Stimulated activated CD4-positive, alpha-beta T cell treated with anti-CD3 and anti-CD28 coated beads, Interleukin-2, amount 100 ng/mL, for 48 hours (primary cell): Measurements from ENCODE around the gene HPSE2.
"Not testable (repeated sequence)": the region's sequence is repeated elsewhere in the genome, so short reads cannot be mapped to it uniquely, and the experiment has no call there.

ENCODE experiments used
- DNase-seq, 2 donors: peaks; one replicate each; pipeline ENCODE4 v3.0.0-alpha.2; 2020

Gene HPSE2

DNA sequence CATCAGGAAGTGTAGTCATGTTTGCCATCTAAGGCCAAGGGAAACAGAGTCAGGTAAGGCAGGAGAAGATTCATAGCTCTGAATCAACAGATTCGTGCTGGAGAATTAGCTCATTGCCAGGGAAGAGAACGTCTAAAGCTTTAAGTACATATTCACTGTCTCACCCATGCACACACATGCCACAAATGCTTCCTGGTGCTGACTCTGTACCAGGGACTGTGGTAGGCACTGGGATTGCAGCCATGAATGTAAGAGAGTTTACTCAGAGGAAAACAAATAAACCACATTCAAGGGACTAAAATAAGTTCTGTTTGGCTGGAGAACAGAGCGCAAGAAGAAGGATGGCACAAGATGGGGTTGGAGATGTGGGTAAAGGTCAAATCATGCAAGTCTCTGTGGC, 699.1 kb downstream of the HPSE2 start:
- no peak for DNase-seq

DNA sequence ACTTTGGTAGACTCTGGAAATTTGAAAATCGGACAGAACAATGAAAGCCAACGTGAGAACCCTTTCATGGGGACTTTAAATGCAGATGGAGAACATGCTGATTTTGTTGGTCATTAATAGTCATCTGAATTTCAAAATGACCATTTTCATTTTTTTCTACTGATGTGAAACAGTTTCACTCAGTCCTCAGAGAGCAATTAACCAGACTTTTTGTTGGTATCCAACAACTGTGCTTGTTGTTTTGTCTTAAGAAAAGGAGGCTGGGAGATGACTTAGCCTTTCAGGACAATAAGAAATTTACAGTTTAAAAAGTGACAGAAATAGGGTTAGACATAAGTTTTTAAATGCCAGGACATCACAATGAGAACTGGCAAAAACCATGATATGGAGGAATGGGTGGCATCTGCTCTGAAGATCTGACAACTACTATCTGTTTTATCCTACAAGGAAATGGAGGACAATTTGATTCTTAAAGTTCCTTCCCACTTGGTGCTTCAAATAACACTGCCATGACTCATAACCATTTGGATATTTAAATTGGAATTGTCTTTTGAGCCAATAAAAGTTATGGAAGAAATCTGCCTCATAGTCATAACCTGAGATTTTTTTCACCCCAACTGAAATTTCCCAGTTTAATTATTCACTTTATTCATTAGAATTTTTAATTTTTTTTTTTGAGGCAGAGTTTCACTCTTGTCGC, 701.8 kb downstream of the HPSE2 start:
- DNase-seq: no peak

DNA sequence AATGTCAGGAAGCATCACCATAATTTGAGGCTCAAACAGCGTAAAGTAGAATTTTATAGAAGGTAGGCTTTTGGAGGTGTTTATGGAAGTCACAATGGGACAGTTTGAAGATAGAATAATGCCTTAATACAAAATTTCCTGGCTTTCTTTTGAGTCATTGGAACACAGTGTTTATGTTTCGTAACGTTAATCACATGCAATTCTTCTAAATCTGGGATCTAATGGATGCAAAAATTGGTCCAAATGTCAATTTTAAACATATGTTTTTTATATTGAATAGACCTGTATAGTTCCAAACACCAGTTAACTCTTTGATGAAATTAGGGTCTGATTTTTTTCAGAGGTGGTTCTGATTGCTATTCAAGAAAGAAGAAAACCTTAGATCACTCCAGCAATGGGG, 702.4 kb downstream of the HPSE2 start:
- no peak for DNase-seq

DNA sequence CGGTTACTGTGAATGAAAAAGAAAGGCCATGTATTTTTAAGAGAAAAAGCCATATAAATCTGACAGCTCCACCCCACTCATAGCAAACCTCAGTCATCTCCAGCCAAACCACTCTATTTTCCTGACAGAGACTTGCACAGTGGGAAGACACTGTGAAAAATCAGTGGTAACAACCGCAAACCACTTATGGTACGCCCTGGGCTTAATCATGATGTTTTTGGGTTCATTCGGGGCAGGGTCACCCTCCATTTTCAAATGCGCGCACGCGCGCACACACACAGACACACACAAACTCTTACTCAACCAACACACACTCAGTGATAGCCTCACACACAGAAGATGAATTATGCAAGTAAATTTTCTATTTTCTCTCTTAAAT, 706.9 kb downstream of the HPSE2 start:
- no peak for DNase-seq

DNA sequence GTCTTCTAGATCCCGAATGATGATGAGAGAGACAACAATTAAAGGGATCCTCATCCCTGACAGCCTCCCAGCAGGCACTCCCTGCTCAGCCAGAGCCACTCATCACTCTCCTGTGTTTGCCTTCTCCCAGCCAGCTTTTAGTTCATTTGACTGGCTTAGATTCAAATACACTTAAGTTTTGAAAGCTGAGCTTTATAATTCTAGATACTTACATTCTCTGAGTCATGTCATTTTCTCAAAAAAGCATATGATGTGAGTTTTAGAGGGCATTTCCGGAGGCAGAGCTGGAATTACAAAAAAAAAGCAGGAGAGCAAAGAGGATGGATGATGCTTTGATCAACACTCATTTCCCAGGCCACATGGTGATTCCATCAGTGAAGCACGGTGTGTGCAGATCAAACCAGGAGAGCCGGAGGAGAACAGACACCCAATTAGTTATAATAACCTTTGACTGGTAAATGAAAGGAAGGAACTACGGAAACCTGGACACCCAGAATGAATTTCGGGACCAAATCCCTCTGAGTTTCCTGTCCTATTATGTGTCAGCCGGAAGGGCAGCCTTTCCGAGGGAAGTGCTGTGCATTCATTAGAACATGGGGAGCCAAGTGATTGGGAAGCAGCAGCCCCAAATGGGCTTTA, 707.4 kb downstream of the HPSE2 start:
- DNase-seq: no peak

DNA sequence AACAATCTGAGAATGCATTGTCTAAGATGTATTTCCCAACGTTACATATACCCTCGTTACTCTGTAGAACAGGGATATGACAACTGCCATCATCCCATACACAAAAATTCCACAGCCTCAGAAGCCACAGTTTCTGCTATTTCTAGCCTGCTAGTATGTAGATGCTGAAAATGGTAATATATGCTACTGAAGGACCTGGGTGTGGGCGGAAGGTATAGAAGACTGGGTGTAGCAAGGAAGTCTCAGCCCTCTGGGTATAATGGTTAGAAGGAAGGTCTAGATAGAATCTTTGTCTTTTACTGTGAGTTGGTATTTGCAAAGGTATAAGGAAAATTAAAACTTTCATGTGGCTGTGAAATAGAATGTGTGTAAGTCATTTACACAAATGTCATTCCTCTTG, 709.7 kb downstream of the HPSE2 start:
- DNase-seq: no peak

DNA sequence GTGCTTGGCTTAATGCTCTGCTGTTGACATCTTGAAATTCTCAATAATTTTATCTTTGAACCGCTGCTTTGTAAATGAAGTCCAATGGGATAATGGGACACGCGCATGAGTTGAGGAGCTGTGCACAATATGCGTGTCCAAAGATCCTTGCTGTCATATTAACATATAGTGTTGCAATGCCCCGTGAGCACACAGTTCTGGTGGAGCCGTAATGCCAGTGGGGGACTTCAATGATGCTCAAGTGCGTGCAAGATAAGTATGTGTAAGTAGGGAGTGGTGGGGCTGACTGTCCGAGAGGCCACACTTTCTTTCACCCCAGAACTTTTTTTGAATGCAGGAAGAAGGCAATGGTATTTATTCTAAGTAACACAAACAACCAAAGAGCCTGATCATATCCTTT, 711.5 kb downstream of the HPSE2 start:
- no peak for DNase-seq

DNA sequence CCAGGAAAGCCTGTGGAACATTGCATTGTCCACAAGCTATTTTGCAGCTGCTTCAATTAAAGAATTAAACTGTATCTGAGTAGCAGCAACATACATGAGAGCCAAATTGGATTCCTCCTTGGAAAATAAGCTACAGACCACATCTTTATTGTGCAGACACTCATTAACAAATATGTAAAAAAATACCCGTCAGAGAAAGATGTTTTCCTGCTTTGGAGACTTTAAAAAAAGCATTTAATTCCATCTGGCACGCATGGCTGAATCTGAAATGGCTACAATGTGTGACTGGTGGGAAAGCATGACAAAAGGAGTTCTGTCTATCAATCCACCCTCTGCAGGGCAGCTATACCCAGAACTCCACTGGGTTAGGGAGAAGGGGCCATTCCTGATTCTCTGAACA, 715.8 kb downstream of the HPSE2 start:
- DNase-seq: no peak

DNA sequence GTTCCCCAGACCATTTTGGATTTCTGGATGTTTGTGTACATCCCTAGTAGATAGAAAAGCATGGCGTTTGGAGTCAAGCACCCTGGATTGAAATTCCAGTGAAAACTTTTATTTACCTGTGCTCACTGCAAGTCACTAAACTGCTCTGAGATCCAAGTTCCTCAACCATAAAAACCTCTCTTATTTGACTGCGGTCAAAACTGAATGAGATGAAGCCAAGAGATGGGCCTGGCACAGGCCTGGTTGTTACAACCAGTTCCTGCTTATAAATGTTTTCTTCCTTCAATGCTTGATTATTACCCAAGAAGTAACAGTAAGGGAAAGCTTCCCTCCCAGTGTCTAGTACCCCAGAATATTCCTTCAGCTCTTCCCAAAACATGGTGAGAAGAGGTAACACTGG, 718.0 kb downstream of the HPSE2 start:
- no peak for DNase-seq

DNA sequence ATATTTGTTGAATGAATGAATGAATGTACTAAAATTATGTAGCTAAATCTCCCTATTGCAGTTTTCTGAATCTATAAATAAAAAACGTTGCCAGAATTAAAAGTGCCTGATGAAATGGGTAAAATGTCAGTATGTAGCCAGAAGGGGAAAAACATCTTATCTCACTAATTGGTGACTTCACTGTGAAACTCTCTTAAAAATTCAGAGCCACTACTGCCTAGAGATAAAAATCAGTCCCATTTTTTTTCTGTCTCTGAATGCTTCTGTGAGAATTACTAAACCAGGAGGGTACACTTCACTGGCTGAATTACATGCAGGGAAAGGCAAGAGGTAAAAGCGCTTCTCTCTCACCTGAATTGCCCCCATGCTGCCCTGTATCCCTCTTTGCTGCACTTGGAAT, 719.3 kb downstream of the HPSE2 start:
- DNase-seq: no peak

DNA sequence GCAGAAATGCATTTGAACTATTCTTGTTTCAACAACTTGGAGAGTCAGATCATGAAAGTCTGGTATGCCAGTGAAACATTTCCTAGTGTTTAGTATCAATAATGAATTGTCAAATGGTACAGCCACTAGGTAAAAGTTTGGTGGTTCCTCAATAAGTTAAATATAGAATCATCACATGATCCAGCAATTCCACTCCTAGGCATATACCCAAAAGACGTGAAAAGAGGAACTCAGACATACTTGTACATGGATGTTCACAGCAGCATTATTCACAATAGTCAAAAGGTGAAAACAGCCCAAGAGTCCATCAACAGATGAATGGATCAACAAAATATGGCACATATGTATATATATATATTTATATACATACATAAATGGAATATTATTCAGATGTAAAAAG, 721.9 kb downstream of the HPSE2 start:
- DNase-seq: no peak

DNA sequence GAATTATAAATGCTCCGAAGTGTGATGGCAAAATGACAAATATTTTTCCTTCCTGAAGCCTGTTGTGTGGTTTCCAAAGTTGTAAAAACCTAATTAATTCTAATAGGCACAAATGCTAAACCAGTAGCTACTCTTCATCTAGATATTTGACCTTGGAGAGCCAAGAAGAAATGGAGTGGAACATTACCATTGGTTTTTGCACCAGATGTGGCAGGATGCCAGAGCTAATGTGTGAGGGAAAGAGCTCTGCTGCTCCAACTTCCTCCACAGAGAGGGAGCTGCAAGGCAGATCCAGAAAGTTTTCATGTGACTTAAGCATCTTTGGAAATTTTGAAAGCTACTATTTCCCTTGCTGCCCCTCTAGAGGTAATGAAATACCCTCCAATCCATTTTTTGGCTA, 723.8 kb downstream of the HPSE2 start:
- no peak for DNase-seq

DNA sequence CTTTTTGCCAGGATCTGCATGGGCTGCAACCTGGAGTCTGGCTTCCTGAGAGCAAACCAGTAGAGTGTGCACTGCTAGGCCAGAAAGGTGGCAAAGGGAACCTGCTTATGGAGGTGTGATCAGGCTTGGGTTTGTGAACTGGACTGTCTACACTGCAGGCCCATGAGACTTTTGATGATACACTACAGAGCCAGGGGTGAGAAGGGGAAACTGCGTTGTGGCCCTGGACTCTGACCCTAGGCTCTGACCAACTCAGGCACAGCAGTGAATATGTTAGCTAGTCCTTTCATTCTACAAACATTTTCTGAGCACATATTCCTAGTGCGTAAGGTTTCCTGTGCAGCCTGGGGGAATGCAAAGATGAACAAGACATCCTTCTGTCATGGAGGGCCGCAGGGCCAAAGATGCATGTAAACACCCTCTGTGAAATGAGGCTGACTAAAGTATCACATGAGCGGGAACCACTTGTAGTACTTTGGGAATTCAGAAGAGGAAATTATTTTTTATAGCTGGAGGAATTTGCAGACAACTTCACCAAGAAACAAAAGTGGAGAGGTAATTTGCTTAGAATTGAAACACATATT, 725.1 kb downstream of the HPSE2 start:
- no peak for DNase-seq

DNA sequence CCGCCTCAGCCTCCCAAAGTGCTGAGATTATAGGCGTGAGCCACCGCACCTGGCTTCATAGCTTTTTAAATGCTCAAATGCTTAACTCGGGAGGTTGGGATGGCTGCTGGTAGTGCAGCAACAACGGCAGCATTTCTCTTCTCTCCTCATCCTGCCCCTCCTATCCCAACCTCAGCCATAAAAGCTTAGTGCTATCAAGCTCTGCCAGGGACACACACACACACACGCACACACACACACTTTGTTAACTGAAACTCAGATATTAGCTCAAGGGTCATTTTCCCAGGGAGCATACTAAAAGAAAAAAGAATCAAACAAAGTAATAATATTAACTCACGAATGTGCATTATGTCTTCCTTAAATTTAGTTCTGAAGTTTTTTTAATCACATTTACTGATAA, 725.9 kb downstream of the HPSE2 start:
- no peak for DNase-seq

DNA sequence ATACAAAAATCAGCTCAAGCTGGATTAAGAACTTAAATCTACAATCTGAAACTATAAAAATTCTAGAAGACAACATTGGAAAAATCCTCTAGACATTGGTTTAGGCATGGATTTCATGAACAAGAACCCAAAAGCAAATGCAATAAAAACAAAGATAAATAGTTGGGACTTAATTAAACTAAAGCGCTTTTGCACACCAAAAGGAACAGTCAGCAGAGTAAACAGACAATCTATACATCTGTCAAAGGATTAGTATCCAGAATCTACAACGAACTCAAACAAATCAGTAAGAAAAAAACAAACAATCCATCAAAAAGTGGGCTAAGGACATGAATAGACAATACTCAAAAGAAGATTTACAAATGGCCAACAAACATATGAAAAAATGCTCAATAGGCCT, 733.1 kb downstream of the HPSE2 start:
- not testable (repeated sequence) for DNase-seq

DNA sequence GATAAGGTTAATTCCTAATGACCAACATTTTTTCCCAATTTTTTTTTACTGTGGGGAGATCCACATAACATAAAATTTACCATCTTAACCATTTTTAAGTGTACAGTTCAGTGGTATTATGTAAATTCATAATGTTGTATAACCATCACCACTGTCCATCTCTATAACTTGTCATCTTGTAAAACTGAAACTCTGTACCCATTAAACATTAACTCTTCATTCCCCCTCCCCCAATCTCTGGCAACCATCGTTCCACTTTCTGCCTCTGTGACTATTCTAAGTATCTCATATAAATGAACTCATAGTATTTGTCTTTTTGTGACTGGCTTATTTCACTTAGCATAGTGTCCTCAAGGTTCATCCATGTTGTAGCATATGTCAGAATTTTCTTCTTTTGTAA, 742.9 kb downstream of the HPSE2 start:
- DNase-seq: no peak

DNA sequence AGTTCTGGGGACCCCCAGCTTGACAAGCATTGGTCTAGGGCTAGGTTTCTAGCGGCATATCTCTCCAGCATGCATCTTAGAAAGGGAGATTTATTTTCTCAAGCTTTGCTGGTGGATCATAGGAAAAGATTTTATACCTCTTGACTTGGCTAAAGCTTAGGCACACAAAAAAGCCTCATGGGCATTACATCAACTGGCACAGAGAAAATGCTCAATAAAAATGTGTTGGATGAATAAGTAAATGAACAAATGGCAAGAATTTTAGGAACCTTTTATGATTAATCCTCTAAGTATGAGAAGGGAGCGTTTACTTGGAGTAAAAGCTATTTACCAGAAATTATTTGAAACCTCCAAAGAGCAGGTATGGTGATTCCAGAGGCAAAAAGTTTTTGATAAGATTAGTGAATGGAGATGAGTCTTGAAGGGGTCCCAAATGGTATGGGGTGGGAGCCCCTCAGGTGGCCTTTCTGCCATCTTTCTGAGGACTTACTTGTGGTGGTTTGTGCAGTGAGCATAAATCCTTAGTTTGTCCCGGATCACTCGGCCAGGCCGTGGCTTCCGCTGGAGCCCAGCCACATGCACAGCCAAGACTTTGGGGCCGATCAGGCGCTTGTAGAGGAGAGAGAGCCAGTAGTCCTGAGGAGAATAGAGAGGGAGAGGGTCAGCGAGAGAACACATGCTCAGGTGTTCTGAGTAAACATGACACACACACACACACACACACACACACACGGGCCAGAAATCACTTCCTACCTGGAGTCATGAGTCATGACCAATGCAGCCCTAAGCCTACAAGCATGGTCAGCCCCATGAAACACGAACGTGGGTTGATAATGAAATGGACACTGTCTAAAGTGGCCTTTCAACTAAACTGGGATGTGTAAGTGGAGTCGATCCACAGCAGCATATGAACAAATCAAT, 745.8 kb downstream of the HPSE2 start:
- DNase-seq: no peak

DNA sequence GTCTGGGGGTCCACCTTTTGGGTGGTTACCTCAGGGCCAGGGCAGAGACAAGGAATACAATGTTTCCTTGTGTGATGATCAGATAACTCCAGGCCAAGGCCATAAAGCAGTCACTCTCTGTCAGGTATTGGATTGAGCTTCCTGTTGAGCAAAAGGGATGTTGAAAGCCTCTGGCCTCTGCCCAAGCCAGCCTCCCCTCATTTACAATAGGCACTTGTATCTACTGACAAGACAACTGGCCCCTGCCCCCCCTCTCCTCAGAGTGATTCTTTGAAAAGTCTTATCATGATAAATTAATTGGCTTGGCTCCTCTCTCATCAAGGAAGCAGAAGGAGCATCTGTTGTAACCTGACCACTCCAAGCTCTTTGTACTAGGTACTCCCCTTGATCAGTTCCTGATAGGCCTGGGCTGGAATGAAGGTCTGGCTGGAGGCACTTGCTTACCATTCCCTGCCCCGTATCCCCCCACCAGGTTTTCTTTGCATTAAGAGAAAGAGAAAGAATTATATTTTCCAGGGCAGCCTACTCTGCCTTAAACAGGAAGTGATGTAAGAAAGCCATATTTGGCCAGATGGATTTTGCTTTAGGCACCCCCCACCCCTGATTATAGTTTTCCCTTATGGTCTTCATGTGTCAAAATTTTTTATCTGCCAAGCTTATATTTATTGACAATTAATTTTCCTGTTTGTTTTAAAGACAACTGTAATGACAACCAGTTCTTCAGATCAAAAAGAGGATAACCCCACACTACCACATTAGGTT, 746.8 kb downstream of the HPSE2 start:
- no peak for DNase-seq

DNA sequence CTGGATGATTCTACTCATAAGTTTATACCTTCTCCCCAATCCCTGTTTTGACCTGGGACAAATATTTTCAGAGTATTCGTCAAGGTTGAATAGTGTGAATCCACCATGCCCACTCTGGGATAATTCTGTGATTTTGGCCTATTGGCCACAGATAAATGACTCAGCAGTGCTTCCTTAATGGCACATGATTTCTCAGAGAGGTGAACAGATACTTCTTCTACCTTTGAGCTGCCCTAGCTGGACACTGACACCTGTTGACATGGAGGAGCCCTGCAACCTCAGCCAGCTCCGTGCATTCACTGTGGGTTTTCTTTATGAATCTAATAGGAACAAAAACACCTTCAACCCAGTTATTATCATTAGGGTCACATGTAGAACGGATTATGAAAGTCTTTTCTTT, 748.0 kb downstream of the HPSE2 start:
- no peak for DNase-seq

DNA sequence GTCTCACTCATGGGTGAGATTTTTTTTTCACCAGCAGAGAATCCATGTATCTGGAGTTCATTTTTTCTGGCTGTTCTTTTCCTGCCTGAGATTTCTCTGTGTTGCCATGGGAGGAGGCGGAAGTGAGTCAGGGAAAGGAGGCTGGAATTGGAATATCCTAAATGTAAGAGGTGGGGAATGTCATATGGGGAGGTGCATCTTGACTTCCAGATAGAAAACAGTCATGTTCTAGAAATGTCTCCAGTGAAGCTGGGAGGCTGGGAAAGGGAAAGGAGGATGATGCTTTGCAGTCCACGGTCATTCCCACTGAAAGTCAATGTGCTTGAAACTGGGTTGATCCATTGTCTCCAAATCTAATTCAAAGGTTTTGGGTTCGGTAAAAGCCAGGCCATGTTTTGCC, 749.2 kb downstream of the HPSE2 start:
- no peak for DNase-seq

DNA sequence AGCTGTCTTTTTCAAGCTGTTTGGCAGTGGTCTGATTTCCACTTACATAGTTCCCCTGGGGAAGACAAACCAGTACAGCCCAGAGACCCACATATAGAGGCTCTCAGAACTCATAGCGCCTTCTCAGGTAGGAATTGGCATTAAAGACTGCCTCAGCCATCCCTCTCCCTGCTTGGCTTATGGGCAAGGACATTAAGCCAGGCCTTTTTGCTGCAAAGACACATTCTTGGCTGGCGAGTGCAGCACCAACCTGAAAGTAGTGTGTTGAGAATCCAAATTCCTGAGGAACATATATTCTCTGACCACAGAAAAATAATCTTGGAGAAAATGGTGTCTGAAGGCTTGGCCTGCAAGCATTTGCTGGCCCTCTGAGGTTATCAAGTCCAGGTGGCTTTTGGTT, 749.7 kb downstream of the HPSE2 start:
- no peak for DNase-seq

DNA sequence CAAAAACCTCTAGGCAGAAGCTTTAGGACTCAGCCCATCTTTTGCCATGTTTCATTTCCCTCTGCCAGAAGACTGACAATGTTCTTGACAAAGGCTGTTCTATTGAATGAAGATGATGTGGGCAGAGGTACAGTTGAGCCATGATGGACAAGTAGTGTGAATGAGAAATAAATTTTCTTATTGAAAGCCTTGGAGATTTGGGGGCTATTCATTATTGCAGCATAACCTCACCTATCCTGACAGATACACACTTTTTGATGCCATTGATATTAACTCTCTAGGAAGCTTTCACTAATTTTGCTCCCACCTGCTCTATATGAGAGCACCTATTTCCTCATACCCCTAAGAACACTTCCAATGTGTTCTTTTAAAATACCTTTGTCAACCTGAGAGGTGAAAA, 752.0 kb downstream of the HPSE2 start:
- DNase-seq: no peak

DNA sequence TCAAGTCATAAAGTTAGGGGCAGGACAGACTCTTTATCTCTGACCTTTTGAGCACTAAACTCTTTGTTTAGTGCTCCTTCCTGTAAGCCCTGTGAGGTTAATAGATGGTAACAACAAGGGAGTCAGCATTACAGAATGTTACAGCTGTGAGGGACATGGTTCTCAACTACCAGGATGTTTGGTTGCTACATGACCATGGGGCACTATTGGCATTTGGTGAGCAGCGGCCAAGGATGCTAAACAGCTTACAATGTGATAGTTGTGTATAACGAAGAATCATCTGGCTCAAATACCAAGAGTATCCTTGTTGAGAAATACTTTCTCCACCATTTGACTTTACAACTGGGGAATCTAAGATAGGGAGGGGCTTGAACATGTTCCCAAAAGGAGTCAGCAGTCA, 753.6 kb downstream of the HPSE2 start:
- no peak for DNase-seq
